Measurements from ENCODE around the gene TTC12.

TTC12 gene

DNA sequence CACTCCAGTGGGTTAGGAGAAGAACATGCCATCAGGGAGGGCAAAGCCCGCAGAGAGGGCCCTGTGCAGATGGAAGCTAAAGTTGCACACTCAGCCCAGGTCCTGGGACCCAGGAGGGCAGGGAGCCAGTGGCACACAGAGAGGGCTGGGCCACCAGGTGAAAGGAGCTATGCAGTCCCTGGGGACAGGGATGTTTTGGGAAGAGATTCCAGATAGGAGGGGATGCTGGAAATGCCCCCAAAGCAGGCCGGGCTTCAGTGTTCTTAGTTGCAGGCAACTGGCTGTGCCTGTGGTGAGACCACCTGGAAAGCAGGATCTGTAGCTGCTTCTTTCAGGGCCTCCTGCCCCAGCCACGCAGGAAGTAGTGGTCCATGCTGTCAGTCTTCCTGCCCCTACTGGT lies 92.8 kb downstream of the TTC12 start:
- no peak for DNase-seq

DNA sequence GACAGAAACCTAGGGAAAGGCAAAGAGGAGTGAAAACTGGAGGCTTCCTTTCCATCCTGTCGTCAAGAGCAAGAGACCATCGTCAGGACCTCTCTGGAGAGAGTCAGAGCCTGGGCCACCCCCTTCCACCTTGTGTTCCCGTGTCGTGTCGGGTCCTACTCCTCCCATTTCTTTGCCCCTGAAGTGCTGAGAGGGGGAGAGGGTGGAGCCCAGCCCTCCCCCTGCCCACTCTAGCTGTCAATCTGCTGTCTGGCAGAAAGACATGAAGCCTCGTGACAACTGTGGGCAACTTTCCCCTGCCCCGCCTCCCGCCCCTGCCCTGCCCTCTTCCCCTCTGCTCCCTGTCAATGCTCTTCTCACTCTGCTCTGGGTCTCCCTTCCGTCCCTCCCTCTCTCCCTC lies 93.8 kb downstream of the TTC12 start:
- no peak for DNase-seq

DNA sequence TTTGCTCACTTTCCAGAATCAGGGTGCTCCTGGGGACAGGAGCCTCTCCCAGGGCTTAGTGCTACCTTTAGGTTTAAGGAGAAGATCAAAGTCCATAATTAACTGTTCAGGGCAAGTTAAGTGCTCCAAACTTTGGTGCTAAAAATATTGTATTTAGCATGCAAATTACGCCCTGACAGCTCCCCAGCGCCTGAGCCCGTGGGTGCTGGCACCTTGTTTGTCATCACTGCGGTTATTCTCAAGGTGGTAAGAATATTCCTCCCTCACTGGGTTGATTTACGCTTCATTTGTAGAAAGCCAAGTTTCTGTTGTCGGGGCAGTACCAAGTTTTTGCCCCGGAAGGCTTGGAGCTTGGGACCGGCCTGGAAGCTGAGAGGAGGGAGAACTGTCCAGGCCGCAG lies 94.5 kb downstream of the TTC12 start:
- no peak for DNase-seq

DNA sequence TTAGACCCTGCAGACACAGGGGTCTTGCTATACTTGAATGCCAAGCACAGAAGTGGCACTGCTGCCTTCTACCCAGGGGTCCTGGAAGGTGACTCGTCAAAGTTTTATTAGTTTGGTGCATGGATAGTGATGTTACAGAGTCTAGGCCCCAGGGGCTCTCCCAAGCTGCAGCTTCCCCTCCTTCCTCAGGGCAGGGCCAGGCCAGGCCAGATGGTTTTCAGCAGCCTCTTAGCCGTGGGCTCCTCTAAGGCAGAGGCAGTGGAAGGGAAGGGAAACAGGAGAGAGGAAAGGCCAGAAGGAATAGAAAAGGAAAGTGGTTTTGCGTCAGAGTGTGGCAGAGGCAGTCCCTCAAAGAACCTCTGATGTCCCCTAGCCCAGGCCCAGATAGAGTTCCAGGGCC lies 95.1 kb downstream of the TTC12 start:
- no peak for DNase-seq

DNA sequence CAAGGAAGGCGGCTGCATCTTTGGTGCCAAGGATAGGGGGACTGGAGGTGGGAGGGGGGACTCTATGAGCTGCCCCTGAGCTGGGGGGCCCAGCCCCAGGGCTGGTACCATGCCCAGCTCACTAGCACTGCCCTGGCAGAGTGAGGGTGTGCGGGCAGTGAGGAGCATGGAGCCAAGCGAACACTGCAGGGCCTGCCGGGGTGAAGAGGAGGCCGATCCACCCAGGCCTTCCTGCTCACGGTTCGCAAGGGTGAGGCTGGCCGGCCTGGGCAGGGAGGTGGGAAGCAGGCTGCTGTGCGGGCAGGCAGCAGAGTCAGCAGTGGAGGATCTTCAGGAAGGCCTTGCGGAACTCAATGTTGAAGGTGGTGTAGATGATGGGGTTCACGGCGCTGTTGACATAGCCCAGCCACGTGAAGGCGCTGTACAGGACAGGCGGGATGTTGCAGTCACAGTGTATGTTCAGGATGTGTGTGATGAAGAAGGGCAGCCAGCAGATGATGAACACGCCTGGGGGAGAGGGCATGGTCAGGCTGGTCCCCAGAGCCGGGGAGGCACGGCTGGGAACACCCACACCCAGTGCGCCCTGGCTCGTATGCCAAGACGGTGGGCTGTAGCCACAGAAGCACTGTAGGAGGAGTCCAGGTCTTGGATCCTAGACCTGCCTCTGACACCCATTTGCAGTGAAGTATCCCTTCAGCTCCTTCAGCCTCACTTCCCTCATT lies 96.2 kb downstream of the TTC12 start:
- no peak for DNase-seq

DNA sequence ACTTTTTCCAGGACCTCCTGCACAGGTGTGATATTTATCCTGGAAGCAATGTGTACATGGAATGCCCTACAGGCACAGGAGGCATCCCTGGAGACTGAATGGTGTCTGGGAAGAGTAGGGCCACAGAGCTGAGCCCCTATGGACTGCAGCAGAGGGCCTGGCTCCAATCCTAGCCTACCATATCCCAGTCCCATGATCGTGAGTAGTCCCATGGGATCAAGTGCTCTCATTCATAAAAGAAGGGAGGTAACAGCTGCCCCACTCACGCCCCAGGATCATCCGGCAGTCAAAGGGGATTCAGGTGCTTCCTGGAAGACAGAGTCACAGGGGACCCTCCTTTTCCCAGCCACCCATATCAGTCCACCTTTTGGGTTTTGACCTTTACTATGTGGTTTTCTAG lies 97.2 kb downstream of the TTC12 start:
- DNase-seq, result no peak

DNA sequence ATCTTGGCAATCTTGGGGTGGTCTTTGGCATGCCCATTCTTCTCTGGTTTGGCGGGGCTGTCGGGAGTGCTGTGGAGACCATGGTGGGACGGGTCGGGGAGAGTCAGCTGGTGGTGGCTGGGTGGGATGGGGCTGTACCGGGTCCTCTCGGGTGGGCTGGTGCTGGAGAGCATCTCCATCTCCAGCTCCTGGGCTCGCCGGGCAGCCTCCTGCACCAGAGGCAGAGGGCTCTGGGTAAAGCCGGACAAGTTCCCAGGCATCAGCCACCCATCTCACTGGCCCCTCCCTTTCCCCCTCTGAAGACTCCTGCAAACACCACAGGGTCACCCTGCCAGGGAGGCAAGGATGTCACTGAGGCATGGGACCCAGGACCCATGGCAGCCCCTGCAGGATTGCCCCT lies 98.3 kb downstream of the TTC12 start:
- DNase-seq, result no peak

DNA sequence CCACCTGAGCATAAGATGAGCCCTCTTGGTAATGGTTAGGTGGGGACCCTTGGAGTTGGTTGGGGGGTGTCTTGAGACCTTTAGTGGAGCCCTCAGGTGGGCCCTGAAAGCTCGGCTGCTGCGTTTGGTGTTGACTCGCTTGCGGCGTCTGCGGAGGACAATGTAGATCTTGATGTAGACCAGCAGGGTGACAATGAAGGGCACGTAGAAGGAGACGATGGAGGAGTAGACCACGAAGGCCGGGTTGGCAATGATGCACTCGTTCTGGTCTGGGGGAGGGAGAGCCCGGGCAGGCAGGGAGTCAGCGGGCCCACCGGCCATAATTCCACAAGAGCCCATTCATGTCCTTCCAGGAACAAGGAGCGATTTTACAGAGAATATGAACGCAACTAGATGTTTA lies 101.0 kb downstream of the TTC12 start:
- DNase-seq, result no peak
